Measurements from ENCODE around the gene CARM1. TPM values are rescaled to one million over a fixed set of nuclear protein-coding genes. Genes with fewer than 3 reads are reported as not detected.

Gene CARM1
- total and polyA plus RNA-seq, 2 donors (not counting 3 experiments of a cell fraction or from before 2014, with no cell fraction given): 65.6 to 70.8 TPM

DNA sequence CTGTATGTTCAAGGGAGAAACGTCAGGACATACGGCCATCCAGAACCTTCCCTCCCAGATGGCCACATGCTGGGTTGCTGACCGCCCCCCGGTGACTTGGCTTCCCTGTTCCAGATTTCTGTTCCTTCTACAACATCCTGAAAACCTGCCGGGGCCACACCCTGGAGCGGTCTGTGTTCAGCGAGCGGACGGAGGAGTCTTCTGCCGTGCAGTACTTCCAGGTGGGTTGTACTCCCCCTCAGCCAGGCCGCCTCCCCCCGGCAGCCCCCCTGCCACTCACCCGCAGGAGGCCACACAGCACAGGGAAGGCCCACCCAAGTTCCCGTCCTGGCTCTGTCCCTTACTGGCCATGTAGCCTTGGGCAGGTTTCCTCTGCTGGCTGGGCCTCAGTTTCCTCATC is 36.6 kb downstream of the CARM1 start:
- no peak for FAIRE-seq
- no peaks in the 10 kb centered on the region for H3K4me1 ChIP-seq (ENCODE audit: control insufficient read depth, extremely low read depth, insufficient read depth, low read length)
- ChIA-PET CTCF (no interaction called here), POLR2A (no interaction called here)
- intact Hi-C loops (cut with micrococcal nuclease) (no loop called here), dilution Hi-C loops (cut with MboI; ENCODE audit: extremely low pct_ligation_motif_present, low sequenced_read_pairs) (no loop called here)
- no peak overlapping the region for H3K27ac ChIP-seq (ENCODE audit: insufficient read depth, low read depth, low read length)
- H3K4me3 ChIP-seq (replicated peaks in 1 of 3; ENCODE audit: insufficient read depth in 1 of 3, low read depth in 1 of 3, low read length in 3 of 3): no peak overlapping the region
- TF ChIP-seq POLR2AphosphoS5 (IDR thresholded peaks at IDR 0.05; ENCODE audit: insufficient read depth, low read depth, low read length) (no peak), GATA2 (IDR thresholded peaks at IDR 0.05; ENCODE audit: insufficient read depth, insufficient read length, low read depth, low read length) (no peak), EZH2 (IDR thresholded peaks at IDR 0.05; ENCODE audit: borderline replicate concordance, low read depth, low read length, severe bottlenecking) (no peak), MAX (IDR thresholded peaks at IDR 0.05; ENCODE audit: insufficient read depth, insufficient read length) (no peak), POLR2A (IDR thresholded peaks at IDR 0.05; ENCODE audit: low read depth, low read length) (no peak), JUN (IDR thresholded peaks at IDR 0.05; ENCODE audit: borderline replicate concordance, insufficient read depth, insufficient read length, low read depth) (no peak), MYC (IDR thresholded peaks at IDR 0.05; ENCODE audit: low read depth, low read length) (no peak), FOS (IDR thresholded peaks at IDR 0.05; ENCODE audit: borderline replicate concordance, insufficient read depth, low read length) (no peak), CTCF (IDR thresholded peaks at IDR 0.05; ENCODE audit: extremely low read depth in 1 of 2, insufficient read depth in 1 of 2, low read depth in 1 of 2, low read length in 2 of 2) (no peak)
- no peaks in the 10 kb centered on the region for H4K20me1 ChIP-seq (replicated peaks; ENCODE audit: control insufficient read depth, extremely low read depth, insufficient read depth, low read length)
- no peaks in the 10 kb centered on the region for H3K27me3 ChIP-seq (ENCODE audit: control insufficient read depth in 2 of 2, insufficient read depth in 2 of 2, low read length in 2 of 2)
- no peaks in the 10 kb centered on the region for H3K9me3 ChIP-seq (replicated peaks; ENCODE audit: control insufficient read depth, insufficient read depth, low read length)
- no peak overlapping the region for H3K9ac ChIP-seq (replicated peaks; ENCODE audit: extremely low read depth, insufficient read depth, low read length)
- H3K4me2 ChIP-seq (ENCODE audit: insufficient read depth, low read length): no peak overlapping the region
- H3K9me1 ChIP-seq (replicated peaks; ENCODE audit: control insufficient read depth, extremely low read depth, insufficient read depth, low read length): no peaks in the 10 kb centered on the region
- peaks cover 2% of the 10 kb centered on the region for H3K79me2 ChIP-seq (ENCODE audit: control insufficient read depth, insufficient read depth, low read length)
- H2AFZ ChIP-seq (ENCODE audit: low read depth, low read length): no peak overlapping the region
- H3K36me3 ChIP-seq (ENCODE audit: control insufficient read depth in 2 of 2, extremely low read depth in 1 of 2, insufficient read depth in 2 of 2, low read length in 2 of 2): peaks cover 0 to 30% of the 10 kb centered on the region in 2 experiments
- no peak for DNase-seq (ENCODE audit: low read depth, low spot score)
- BruUV-seq (replicated peaks): no TSS peak
